ENCODE results near the gene ZNF382.

DNA sequence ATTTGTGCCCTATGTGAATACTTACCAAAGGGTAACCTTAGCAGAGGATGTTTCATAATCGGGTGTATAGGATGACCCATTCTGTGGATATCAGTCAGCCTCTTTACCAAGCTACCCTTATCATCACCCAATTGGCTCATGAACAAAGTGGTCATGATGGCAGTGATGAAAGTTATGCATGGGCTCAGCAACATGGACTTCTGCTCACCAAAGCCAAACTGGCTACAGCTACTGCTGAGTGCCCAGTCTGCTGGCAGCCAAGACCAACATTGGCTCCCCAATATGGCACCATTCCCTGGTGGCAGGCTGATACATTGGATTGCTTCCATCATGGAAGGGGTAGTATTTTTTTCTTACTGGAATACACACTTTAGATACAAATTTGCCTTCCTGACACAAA lies 67.3 kb downstream of the ZNF382 start:
- no peak for TF ChIP-seq POLR2A (IDR thresholded peaks at IDR 0.05)
- TF ChIP-seq, protein P1, sequence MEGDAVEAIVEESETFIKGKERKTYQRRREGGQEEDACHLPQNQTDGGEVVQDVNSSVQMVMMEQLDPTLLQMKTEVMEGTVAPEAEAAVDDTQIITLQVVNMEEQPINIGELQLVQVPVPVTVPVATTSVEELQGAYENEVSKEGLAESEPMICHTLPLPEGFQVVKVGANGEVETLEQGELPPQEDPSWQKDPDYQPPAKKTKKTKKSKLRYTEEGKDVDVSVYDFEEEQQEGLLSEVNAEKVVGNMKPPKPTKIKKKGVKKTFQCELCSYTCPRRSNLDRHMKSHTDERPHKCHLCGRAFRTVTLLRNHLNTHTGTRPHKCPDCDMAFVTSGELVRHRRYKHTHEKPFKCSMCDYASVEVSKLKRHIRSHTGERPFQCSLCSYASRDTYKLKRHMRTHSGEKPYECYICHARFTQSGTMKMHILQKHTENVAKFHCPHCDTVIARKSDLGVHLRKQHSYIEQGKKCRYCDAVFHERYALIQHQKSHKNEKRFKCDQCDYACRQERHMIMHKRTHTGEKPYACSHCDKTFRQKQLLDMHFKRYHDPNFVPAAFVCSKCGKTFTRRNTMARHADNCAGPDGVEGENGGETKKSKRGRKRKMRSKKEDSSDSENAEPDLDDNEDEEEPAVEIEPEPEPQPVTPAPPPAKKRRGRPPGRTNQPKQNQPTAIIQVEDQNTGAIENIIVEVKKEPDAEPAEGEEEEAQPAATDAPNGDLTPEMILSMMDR (IDR thresholded peaks at IDR 0.05 in 4 of 5, conservative IDR thresholded peaks at IDR 0.05 in 1 of 5) = no peak
